Hematopoietic multipotent progenitor cell treated with erythropoietin and hydrocortisone succinate and interleukin-3 and kit ligand, for 15 days (in vitro differentiated cells): ENCODE results near the gene GRK4.
"Not testable (repeated sequence)": the region's sequence is repeated elsewhere in the genome, so short reads cannot be mapped to it uniquely, and the experiment has no call there.

Experiments used
- DNase-seq: peaks from one replicate; pipeline ENCODE4 v3.0.0-alpha.2; 2015; ENCODE audit warnings: low spot score

Gene GRK4

DNA sequence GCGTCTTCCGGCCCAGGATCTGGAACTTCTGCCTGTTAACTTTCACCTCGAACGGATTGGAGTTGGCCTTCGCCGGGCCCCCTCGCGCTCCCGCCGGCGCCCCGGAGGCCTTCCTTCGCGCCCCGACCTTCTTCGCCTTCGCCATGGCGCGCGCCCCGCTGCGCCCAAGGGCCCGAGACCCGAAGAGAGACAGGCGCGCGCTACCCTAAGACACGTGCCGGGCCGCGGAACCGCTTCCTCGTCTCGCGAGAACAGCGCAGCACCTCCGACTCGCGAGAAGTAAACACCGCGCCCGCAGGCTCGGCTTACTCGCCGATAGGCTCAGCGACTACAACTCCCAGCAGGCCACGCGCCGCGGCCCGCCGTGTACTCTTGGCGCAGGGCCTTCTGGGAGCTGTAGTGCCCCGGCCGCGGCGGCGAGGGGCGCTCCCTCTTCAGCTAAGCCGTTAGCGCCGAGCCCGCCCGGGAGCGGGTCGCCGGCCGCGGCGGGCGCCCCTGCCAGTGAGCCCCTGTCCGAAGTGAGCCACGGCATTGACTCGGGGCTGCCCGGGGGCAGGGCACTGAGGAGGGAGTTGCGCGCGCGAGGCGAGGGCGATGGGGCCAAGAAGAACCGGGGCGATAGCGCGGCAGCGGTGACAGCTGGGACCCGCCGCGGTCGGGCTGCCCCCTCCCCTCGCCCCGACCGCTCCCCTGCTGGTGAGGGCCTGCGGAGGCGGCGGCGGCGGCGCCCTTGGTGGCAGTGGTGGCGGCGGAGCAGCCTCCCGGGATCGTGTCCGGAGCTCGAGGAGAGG is at the start of gene GRK4, which contains the start of gene NOP14:
TSS of gene GRK4 (plus strand) at position 397 of the 791 bp plus-strand sequence. CDS start 500 bp downstream, outside the sequence.
TSS of gene NOP14 (minus strand) at position 232 of the 791 bp plus-strand sequence. CDS start at position 145, 87 bp downstream.
- DNase-seq: peak; percentile 98

GRCh38 chr4:2914256-2915126 is 48.9 kb upstream of the GRK4 start:
- DNase-seq: no peak

- DNase-seq: no peak
Measured at GRCh38 chr4:2915789-2916188, 47.6 kb upstream of the GRK4 start.

DNA sequence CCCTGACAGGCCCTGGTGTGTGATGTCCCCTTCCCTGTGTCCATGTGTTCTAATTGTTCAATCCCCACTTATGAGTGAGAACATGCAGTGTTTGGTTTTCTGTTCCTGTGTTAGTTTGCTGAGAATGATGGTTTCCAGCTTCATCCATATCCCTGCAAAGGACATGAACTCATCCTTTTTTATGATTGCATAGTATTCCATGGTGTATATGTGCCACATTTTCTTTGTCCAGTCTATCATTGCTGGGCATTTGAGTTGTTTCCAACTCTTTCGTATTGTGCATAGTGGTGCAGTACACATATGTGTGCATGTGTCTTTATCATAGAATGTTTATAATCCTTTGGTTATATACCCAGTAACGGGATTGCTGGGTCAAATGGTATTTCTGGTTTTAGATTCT is 46.7 kb upstream of the GRK4 start:
- DNase-seq: not testable (repeated sequence)

GRCh38 chr4:2918300-2918699 is 45.1 kb upstream of the GRK4 start:
- not testable (repeated sequence) for DNase-seq

GRCh38 chr4:2918714-2919113 is 44.7 kb upstream of the GRK4 start:
- not testable (repeated sequence) for DNase-seq

DNA sequence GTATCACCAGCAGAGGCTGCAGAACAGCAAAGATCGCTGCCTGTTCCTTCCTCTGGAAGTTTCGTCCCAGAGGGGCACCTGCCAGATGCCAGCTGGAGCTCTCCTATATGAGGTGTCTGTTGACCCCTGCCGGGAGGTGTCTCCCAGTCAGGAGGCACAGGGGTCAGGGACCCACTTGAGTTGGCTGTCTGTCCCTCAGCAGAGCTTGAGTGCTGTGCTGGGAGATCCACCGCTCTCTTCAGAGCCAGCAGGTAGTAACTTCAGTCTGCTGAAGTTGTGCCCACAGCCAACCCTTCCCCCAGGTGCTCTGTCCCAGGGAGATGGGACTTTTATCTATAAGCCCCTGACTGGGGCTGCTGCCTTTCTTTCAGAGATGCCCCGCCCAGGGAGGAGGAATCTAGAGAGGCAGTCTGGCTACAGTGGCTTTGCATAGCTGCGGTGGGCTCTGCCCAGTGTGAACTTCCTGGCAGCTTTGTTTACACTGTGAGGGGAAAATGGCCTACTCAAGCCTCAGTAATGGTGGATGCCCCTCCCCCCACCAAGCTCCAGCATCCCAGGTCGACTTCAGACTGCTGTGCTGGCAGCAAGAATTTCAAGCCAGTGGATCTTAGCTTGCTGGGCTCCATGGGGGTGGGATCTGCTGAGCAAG is 40.8 kb upstream of the GRK4 start:
- peak; percentile 23 for DNase-seq

DNA sequence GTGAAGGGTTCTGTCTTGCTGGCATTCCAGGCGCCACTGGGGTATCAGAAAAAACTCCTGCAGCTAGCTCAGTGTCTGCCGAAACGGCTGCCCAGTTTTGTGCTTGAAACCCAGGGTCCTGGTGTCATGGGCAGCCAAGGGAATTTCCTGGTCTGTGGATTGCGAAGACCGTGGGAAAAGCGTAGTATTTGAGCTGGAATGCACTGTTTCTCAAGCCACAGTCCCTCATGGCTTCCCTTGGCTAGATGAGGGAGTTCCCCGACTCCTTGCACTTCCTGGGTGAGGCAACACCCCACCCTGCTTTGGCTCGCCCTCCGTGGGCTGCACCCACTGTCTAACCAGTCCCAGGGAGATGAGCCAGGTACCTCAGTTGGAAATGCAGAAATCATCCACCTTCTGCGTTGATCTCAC is 40.2 kb upstream of the GRK4 start:
- no peak for DNase-seq

GRCh38 chr4:2923668-2924173 is 39.6 kb upstream of the GRK4 start:
- DNase-seq: no peak

DNA sequence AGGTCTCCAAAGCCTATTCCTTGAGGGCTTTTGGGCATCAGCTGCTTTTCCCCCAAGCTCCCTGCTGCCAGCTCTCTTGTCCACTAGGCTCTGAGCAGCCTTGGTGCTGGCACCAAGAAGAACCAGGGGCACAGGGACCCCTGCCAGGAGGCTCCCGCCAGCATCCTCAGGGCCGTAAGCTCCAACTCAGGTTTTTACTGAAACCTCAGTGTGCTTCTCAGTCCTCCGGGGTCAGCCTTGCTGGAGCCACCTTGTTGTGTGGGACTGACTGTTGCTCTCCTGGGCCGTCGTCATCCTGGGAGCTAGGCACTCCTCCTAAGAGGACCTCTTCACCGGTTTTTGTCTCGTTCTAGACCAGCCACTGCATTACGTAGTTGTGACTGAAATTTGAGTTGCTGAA is 39.1 kb upstream of the GRK4 start:
- DNase-seq: no peak

GRCh38 chr4:2924765-2925301 is 38.5 kb upstream of the GRK4 start:
- no peak for DNase-seq

GRCh38 chr4:2925496-2925895 is 37.9 kb upstream of the GRK4 start:
- no peak for DNase-seq

DNA sequence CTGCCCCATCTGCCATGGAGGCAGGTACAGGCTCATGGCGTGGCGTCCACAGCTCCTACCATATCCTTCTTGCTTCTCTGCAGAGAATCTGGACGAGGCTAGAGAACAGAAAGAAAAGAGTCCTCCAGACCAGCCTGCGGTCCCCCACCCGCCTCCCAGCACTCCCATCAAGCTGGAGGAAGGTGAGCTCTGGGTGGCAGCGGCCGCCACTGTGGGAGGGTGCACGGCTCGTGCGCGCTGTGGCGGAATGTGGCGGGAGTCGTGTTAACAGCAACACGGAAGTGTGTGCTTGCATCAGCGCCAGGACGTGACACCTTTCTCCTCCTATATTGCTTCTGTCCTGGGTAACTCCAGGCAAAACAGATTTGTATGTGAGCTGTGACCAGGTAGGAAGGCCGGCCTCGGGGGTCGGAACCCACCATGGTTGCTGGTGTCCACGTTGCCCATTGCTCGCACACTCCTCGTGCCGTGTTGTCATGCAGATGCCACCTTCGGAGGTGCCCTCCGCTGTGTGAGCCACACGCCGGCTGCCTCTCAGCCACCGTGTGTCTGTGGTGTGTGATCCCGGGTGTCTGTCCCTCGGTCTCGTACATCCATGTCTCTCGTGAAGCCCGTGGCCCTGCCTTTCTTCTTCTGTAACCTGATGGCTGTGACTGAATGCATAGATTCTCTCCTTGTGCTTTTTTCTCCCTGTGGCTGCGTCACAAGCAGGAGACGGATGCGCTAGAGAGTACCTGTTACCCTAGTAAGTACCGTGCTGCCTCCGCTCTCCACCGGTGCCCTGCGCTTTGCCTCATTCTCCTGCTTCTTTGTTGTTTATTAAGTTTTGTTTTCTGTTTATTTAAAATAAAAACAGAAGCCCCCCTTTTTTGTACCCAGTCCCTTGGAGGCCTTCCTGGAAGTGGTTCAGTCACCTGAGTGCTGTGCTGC is 37.2 kb upstream of the GRK4 start:
- no peak for DNase-seq

DNA sequence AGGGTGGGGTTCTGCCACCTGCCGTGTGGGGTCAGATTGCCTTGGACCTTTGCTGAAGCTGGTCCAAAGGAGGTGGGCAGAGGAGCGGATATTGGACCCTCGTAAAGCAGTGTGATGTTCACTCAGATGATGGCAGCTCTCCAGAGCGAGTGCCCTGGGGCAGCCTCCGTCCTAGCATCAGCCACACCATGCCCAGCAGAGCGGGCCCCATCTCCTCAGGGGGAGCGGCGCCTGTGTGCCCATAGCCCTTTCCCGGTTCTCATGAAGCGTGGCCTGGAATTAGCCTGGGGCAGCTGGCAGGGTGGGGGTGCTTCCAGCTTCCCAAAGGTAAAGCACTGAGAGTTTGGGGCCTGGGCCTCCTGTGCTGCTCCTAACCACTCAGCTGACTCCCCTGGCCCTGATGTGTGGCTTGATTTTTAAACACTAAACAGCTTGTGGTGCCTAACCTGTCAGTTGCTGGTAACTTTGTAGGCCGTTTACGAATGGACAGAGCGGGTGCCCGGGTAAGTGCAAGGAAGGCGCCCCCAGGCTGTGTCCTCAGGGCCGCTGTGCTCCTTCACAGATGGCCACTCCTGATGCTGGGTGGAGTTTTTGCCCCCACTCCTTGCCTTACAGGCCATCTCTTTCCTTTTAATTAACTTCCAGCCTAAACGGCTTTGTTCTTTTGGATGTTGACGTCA is 36.2 kb upstream of the GRK4 start:
- no peak for DNase-seq

GRCh38 chr4:2927696-2928075 is 35.7 kb upstream of the GRK4 start:
- DNase-seq: no peak

DNA sequence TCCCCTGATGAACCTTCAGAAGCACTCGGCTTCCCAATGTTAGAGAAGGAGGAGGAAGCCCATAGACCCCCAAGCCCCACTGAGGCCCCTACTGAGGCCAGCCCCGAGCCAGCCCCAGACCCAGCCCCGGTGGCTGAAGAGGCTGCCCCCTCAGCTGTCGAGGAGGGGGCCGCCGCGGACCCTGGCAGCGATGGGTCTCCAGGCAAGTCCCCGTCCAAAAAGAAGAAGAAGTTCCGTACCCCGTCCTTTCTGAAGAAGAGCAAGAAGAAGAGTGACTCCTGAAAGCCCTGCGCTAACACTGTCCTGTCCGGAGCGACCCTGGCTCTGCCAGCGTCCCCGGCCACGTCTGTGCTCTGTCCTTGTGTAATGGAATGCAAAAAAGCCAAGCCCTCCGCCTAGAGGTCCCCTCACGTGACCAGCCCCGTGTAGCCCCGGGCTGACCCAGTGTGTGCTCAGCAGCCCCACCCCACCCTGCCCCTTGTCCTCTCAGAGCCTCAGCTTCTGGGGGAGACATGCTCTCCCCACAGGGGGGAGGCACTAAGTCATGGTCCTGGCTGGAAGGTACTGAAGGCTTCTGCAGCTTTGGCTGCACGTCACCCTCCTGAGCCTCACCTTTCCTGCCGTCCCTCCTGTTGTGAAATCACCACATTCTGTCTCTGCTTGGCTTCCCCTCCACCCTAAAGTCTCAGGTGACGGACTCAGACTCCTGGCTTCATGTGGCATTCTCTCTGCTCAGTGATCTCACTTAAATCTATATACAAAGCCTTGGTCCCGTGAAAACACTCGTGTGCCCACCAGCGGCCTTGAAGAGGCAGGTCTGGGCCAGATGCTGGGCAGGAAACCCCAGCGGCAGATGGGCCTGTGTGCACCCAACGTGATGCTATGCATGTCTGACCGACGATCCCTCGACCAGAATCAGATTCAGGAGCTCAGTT is 34.9 kb upstream of the GRK4 start:
- no peak for DNase-seq

DNA sequence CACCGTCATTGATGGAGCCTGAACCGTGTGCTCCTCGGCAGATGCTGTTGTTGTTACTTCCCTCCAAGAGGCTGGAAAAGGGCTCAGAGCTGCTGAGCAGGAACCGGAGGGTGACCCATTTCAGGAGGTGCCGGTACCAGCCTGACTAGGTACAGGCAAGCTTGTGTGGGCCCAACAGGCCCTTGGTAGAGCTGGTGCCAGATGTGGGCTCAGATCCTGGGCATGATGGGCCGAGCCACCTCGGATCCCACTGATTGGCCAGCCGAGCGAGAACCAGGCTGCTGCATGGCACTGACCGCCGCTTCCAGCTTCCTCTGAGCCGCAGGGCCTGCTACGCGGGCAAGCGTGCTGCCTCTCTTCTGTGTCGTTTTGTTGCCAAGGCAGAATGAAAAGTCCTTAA is 33.9 kb upstream of the GRK4 start:
- DNase-seq: no peak

GRCh38 chr4:2930135-2930757 is 33.1 kb upstream of the GRK4 start:
- no peak for DNase-seq
